Neural progenitor cell (in vitro differentiated cells): Measurements from ENCODE around the gene TICAM2.

Experiments
- CTCF ChIP-seq: fragments of 200-600 bp; sonication (generic); IDR thresholded peaks from 2 replicates; pipeline ENCODE4 v1.5.1; 2017; ENCODE audit warnings: antibody characterized with exemption, mild to moderate bottlenecking
- EZH2 ChIP-seq: fragments of 200-600 bp; sonication (generic); IDR thresholded peaks from 2 replicates; pipeline ENCODE4 v1.6.1; 2017; ENCODE audit warnings: antibody characterized with exemption, mild to moderate bottlenecking, moderate library complexity

GRCh38 chr5:115621365-115621900, 19.2 kb upstream of the TICAM2 start:
- TF ChIP-seq CTCF, result no peak
- no peak for TF ChIP-seq EZH2
